CMK (cell line): Measurements from ENCODE around the gene DCP1A.

Experiments used
- DNase-seq: peaks from one replicate; pipeline ENCODE4 v3.0.0-alpha.2; 2010; ENCODE audit warnings: low read depth

Gene DCP1A

GRCh38 chr3:53243785-53244184 lies 103.6 kb downstream of the DCP1A start:
- DNase-seq, result no peak

GRCh38 chr3:53243165-53243564 lies 104.2 kb downstream of the DCP1A start:
- DNase-seq, result no peak

GRCh38 chr3:53242642-53243041 lies 104.7 kb downstream of the DCP1A start:
- no peak for DNase-seq

GRCh38 chr3:53242155-53242554 lies 105.2 kb downstream of the DCP1A start:
- no peak for DNase-seq

GRCh38 chr3:53240989-53241972 lies 106.1 kb downstream of the DCP1A start:
- DNase-seq, result no peak

- DNase-seq, result no peak
Observed at GRCh38 chr3:53239800-53240199, 107.5 kb downstream of the DCP1A start.

GRCh38 chr3:53238886-53239285 lies 108.5 kb downstream of the DCP1A start:
- no peak for DNase-seq

GRCh38 chr3:53238051-53238850 lies 109.1 kb downstream of the DCP1A start:
- DNase-seq, result no peak

- DNase-seq, result peak; percentile 76
Observed at GRCh38 chr3:53236112-53236841, 111.1 kb downstream of the DCP1A start.

- no peak for DNase-seq
Observed at GRCh38 chr3:53235545-53235944, 111.8 kb downstream of the DCP1A start.

GRCh38 chr3:53234841-53235232 lies 112.5 kb downstream of the DCP1A start:
- no peak for DNase-seq

GRCh38 chr3:53234130-53234840 lies 113.1 kb downstream of the DCP1A start:
- no peak for DNase-seq
